Muscle layer of duodenum (tissue), 2 donors: ENCODE measurements around the gene C4B.
"Not testable (repeated sequence)": the region's sequence is repeated elsewhere in the genome, so short reads cannot be mapped to it uniquely, and the experiment has no call there.

ENCODE experiments used
- H3K27ac ChIP-seq: one replicate; pipeline ENCODE4 v1.7.0; 2013; ENCODE audit warnings: mild to moderate bottlenecking, low read length
- H3K27me3 ChIP-seq: one replicate; pipeline ENCODE4 v1.7.0; 2013; ENCODE audit warnings: low read depth, mild to moderate bottlenecking, control low read depth, low read length
- H3K36me3 ChIP-seq, 2 donors: one replicate each; pipeline ENCODE4 v1.7.0; 2013; ENCODE audit warnings: low read length in 2 of 2, control low read depth in 1 of 2, mild to moderate bottlenecking in 1 of 2; ENCODE audit not compliant: insufficient read depth in 2 of 2, control insufficient read depth in 1 of 2
- H3K4me1 ChIP-seq, 2 donors: one replicate each; pipeline ENCODE4 v1.7.0; 2013; ENCODE audit warnings: low read length in 2 of 2, mild to moderate bottlenecking in 2 of 2, control low read depth in 1 of 2, moderate library complexity in 1 of 2; ENCODE audit not compliant: insufficient read depth in 2 of 2, control insufficient read depth in 1 of 2
- H3K4me3 ChIP-seq, 2 donors: one replicate each; pipeline ENCODE4 v1.7.0; 2013; ENCODE audit warnings: low read length in 2 of 2, low read depth in 1 of 2, mild to moderate bottlenecking in 1 of 2
- H3K9me3 ChIP-seq, 2 donors: one replicate each; pipeline ENCODE4 v1.7.0; 2013; ENCODE audit warnings: low read length in 2 of 2, control low read depth in 1 of 2, mild to moderate bottlenecking in 1 of 2; ENCODE audit not compliant: control insufficient read depth in 1 of 2
- donor health status: healthy.

Gene C4B

DNA sequence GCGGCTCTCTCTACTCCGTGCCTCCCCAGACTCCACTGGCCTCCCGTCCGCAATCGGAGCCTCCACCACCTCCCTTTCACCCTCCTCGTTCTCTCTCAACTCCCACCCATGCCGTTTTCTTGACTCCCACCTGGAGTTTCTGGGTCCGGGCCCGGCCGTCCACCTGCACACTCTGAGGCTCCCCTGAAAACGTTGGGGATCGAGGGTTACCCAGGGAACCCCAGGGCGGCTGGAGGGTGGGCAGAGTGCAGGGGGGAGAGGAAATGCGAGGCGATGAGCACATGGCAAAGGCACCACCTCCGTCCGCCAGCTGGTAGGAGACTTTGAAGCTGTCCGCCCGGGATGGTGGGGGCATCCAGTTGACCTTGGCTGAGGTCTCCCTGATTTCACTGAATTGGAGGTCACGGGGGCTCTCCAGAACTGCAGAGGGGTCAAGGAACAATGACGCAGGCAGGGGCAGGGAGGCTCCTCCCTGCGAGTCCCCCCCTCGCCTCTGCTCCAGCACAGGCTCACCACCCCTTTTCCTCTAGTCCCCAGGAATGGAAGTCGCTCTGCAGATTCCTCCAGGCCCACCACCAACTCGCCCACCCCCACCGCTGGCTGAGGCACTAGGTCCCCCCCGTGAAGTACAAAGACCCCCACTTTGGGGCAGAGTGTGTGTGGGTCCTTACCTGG is 3.6 kb upstream of the C4B start:
- not testable (repeated sequence) for H3K4me1 ChIP-seq, H3K9me3 ChIP-seq, H3K27ac ChIP-seq, H3K36me3 ChIP-seq, H3K4me3 ChIP-seq, H3K27me3 ChIP-seq

DNA sequence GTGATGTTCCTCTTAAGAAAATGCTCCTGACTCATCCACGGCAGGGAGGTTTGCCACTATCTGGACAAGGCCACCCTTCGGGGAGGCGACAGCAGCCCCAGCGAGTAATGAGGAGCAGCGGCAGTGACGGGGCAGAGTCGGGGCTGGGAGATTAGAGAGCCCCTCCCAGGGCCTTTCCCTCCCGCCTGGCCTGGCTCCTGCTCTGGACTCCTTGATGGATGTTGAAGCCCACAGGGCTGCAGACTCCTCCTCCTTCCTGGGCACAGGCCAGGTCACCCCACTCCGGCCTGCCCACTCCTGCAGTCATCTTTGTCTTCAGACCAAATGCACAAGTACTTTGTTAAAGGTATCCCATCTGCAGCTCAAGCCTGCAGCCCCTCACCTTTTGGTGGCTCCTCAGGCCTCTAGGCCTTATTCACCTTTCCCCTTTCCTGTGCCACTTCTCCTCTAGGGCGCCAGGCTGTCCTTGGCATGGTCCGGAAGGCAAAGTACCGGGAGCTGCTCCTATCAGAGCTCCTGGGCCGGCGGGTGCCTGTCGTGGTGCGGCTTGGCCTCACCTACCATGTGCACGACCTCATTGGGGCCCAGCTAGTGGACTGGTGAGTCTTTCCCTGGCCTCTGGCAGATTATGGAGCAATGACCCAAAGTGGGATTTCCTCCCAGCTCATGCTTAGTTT is 1.5 kb upstream of the C4B start:
- H3K36me3 ChIP-seq, H3K4me3 ChIP-seq, H3K27ac ChIP-seq, H3K27me3 ChIP-seq, H3K4me1 ChIP-seq, H3K9me3 ChIP-seq: not testable (repeated sequence)

DNA sequence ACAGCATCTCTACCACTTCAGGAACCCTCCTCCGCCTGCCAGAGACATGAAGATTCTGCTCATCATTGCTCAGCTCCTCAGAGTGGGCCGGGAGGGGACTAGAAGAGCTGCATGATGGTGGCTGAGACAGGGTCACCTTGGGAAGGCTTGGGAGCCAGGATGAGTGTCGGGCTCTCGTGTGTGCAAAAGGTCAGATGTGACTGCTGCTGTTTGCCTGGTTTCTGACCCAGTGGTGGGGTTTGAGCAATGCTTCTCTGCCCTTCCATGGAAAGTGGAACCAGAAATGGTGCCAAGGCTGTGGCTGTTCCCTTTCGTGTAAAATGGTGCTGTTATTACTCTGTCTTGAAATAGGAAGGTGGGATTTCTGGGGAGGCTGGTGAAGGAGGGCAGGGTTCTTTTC is 857 bp upstream of the C4B start:
- H3K27me3 ChIP-seq, H3K4me1 ChIP-seq, H3K27ac ChIP-seq, H3K9me3 ChIP-seq, H3K36me3 ChIP-seq, H3K4me3 ChIP-seq: not testable (repeated sequence)

DNA sequence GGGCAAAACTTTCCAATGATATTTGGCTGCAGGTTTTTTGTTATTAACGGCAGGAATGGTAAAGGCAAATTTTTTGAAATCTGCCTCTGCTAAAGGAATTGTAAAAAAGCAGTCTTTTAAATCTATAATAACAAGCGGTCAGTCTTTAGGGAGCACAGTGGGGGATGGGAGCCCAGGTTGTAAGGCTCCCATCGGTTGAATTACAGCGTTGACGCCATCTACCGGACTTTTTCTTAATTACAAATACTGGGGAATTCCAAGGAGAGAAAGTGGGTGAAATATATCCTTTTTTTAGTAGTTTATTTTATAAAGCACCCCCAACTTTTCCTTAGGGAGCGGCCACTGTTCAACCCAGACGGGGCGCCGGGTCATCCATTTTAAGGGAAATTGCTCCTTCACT is 7.5 kb downstream of the C4B start:
- not testable (repeated sequence) for H3K4me1 ChIP-seq, H3K27ac ChIP-seq, H3K9me3 ChIP-seq, H3K36me3 ChIP-seq, H3K4me3 ChIP-seq, H3K27me3 ChIP-seq

DNA sequence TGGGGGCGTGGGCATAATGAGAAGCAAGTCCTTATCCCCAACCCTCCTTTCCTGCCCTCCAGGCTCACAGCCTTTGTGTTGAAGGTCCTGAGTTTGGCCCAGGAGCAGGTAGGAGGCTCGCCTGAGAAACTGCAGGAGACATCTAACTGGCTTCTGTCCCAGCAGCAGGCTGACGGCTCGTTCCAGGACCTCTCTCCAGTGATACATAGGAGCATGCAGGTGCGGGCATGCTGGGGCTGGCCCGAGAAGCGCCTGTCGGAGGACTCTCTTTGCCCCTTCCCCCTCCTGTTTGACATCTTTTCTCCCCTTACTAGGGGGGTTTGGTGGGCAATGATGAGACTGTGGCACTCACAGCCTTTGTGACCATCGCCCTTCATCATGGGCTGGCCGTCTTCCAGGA is 14.0 kb downstream of the C4B start:
- not testable (repeated sequence) for H3K4me1 ChIP-seq, H3K27ac ChIP-seq, H3K27me3 ChIP-seq, H3K36me3 ChIP-seq, H3K4me3 ChIP-seq, H3K9me3 ChIP-seq

DNA sequence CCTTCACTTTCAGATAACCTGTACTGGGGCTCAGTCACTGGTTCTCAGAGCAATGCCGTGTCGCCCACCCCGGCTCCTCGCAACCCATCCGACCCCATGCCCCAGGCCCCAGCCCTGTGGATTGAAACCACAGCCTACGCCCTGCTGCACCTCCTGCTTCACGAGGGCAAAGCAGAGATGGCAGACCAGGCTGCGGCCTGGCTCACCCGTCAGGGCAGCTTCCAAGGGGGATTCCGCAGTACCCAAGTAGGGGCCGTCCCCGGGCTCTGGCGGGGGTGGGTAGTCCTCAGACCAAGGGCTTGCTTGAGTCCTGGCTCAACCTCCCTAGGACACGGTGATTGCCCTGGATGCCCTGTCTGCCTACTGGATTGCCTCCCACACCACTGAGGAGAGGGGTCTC is 15.0 kb downstream of the C4B start:
- not testable (repeated sequence) for H3K4me1 ChIP-seq, H3K9me3 ChIP-seq, H3K27me3 ChIP-seq, H3K36me3 ChIP-seq, H3K27ac ChIP-seq, H3K4me3 ChIP-seq

DNA sequence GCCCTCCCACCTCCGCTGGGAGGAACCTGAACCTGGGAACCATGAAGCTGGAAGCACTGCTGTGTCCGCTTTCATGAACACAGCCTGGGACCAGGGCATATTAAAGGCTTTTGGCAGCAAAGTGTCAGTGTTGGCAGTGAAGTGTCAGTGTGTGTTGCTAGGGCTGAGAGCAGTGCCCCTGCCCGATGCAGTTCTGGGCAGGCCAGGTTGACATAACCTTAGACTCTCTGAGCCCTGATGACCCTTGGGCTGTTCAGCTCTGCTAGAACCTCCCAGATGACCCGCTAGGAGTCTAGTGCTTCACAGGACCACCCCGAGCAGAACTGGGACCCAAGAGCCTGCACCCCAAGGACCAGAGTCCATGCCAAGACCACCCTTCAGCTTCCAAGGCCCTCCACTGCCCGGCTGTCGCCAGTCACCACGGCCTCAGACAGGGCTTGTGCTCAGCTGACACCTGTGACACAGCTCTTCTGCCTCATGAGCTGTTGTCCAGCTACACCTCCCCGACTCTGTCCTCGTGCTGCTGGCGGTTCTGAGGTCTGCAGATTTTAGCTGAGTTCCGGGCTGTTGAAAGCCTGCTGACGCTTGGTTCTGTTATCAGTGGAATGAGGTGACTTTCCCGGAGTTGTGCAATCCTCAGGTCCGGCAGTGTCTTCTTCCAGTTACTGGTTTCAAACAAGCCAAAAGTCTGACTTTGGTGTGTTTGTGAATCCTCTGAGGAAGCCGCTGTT is 20.9 kb downstream of the C4B start:
- H3K4me3 ChIP-seq, H3K27ac ChIP-seq, H3K4me1 ChIP-seq, H3K36me3 ChIP-seq, H3K27me3 ChIP-seq, H3K9me3 ChIP-seq: not testable (repeated sequence)

DNA sequence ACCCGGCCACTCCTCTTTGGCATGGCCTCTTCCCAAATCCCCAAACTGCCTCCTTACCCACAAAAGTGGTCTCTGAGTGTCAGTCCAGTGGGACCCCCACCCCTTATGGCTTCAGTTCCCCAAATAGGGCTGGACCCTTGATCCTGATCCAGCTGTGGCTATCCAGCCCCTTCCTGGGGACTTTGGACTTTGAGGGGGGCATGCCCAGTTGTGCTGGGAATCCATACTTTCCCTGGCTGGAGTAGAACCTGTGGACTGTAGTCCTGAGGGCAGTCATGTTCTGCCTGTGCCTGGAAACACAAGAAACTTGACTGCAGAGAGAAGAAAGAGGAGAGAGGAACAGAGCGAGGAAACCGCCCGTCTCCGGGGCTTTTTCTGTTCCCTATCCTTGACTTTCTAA is 22.5 kb downstream of the C4B start:
- not testable (repeated sequence) for H3K4me3 ChIP-seq, H3K4me1 ChIP-seq, H3K27ac ChIP-seq

DNA sequence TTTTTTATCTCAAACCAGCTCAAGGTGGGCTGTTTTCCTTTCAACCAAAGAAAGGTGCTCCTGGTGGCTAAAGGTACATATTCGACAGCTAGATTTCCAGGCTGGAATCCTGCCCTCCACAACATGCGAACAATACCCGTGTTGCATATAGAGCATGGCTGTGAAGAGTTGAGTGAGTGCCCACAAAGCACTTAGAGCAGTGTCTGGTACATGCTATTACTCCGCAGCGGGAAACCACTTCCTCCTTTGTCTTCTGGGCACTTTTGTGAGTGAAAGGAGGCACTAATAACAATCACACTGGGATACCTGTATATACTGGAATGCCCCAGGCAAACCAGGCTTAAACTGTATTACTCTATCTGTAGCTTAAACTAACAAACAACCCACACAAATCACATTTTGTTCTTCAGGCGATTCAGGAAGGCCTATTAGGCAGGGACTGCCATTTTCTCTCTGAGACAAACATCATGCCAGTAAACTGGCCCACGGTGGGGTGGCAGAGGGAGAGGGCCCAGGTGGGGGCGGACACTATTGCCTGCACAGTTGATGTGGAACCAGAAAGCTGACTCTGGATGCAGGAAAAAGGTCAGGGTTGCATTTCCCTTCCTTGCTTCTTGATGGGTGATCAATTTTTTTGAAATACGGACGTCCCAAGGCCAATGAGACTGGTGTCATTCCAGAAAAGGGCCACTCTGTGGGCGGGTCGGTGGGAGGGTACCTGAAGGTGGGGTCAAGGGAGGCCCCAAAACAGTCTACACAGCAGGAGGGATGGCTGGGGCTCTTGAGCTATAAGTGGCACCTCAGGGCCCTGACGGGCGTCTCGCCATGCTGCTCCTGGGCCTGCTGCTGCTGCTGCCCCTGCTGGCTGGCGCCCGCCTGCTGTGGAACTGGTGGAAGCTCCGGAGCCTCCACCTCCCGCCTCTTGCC is 23.3 kb downstream of the C4B start, which contains the start of gene CYP21A2:
Gene CYP21A2, plus strand, starts transcription at position 818 of the 927 bp plus-strand sequence. Its CDS starts 8 bp downstream, at position 826.
- H3K4me3 ChIP-seq, H3K36me3 ChIP-seq, H3K27me3 ChIP-seq, H3K9me3 ChIP-seq, H3K27ac ChIP-seq, H3K4me1 ChIP-seq: not testable (repeated sequence)

More for the DNA sequence above, 22.5 kb downstream of the C4B start:
- H3K9me3 ChIP-seq, H3K36me3 ChIP-seq, H3K27me3 ChIP-seq: not testable (repeated sequence)

DNA sequence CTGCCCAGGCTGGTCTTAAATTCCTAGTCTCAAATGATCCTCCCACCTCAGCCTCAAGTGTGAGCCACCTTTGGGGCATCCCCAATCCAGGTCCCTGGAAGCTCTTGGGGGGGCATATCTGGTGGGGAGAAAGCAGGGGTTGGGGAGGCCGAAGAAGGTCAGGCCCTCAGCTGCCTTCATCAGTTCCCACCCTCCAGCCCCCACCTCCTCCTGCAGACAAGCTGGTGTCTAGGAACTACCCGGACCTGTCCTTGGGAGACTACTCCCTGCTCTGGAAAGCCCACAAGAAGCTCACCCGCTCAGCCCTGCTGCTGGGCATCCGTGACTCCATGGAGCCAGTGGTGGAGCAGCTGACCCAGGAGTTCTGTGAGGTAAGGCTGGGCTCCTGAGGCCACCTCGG is 24.3 kb downstream of the C4B start:
- not testable (repeated sequence) for H3K27me3 ChIP-seq, H3K4me3 ChIP-seq, H3K27ac ChIP-seq, H3K36me3 ChIP-seq, H3K4me1 ChIP-seq, H3K9me3 ChIP-seq
